Progenitor cell of endocrine pancreas (in vitro differentiated cells): ENCODE measurements around the gene CALML5. TPM values are rescaled to one million over a fixed set of nuclear protein-coding genes. Genes with fewer than 3 reads are reported as not detected.

Experiments used
- DNase-seq: peaks from one replicate; pipeline ENCODE4 v3.0.0; 2021; ENCODE audit warnings: low spot score; ENCODE audit not compliant: unreplicated experiment
- H3K27ac Mint-ChIP-seq: 2 replicates; pipeline ENCODE4 v1.8.0; 2021; ENCODE audit warnings: mild to moderate bottlenecking, moderate library complexity, mixed read lengths
- H3K27me3 Mint-ChIP-seq: 2 replicates; pipeline ENCODE4 v1.8.0; 2021; ENCODE audit warnings: mixed read lengths
- H3K36me3 Mint-ChIP-seq: 2 replicates; pipeline ENCODE4 v1.8.0; 2022; ENCODE audit warnings: mixed read lengths; ENCODE audit not compliant: insufficient read depth
- H3K4me1 Mint-ChIP-seq: 2 replicates; pipeline ENCODE4 v1.8.0; 2021; ENCODE audit warnings: low read depth, mixed read lengths
- H3K4me3 Mint-ChIP-seq: 2 replicates; pipeline ENCODE4 v1.8.0; 2021; ENCODE audit warnings: low read depth, mild to moderate bottlenecking, moderate library complexity, mixed read lengths
- H3K9me3 Mint-ChIP-seq: 2 replicates; pipeline ENCODE4 v1.8.0; 2021; ENCODE audit warnings: low read depth, mixed read lengths
- CTCF ChIP-seq: fragments of 200-600 bp; sonication (generic); IDR thresholded peaks from one replicate; pipeline ENCODE4 v1.5.0; 2021; ENCODE audit warnings: antibody characterized with exemption, mild to moderate bottlenecking; ENCODE audit not compliant: unreplicated experiment
- total RNA-seq: library from RNA; stranded (reverse); gene quantifications from 2 replicates; pipeline ENCODE4 v1.2.1, GENCODE V29; 2021

Gene CALML5
- total RNA-seq, 1 donor from 2014 or later: not detected

GRCh38 chr10:5533098-5533731 is 33.8 kb upstream of the CALML5 start:
- H3K27ac Mint-ChIP-seq: peak overlapping the region; percentile 40
- no peak for TF ChIP-seq CTCF
- H3K9me3 Mint-ChIP-seq: no peaks in the 10 kb centered on the region
- no peaks in the 10 kb centered on the region for H3K36me3 Mint-ChIP-seq
- peaks cover 4% of the 10 kb centered on the region for H3K27me3 Mint-ChIP-seq
- no peak overlapping the region for H3K4me3 Mint-ChIP-seq
- no peak for DNase-seq
- peaks cover 10% of the 10 kb centered on the region for H3K4me1 Mint-ChIP-seq

- Mint-ChIP-seq H3K4me1 (peaks cover 12% of the 10 kb centered on the region), H3K36me3 (no peaks in the 10 kb centered on the region), H3K4me3 (no peak overlapping the region), H3K9me3 (no peaks in the 10 kb centered on the region), H3K27ac (no peak overlapping the region), H3K27me3 (peaks cover 4% of the 10 kb centered on the region)
- TF ChIP-seq CTCF: no peak
- DNase-seq: no peak
Observed at GRCh38 chr10:5532618-5533097, 33.3 kb upstream of the CALML5 start.

- Mint-ChIP-seq H3K4me3 (no peak overlapping the region), H3K9me3 (no peaks in the 10 kb centered on the region), H3K36me3 (no peaks in the 10 kb centered on the region), H3K4me1 (peaks cover 12% of the 10 kb centered on the region), H3K27me3 (peaks cover 4% of the 10 kb centered on the region), H3K27ac (no peak overlapping the region)
- no peak for TF ChIP-seq CTCF
- no peak for DNase-seq
Observed at GRCh38 chr10:5532307-5532605, 32.9 kb upstream of the CALML5 start.

- H3K4me3 Mint-ChIP-seq: no peak overlapping the region
- peaks cover 12% of the 10 kb centered on the region for H3K4me1 Mint-ChIP-seq
- DNase-seq: no peak
- TF ChIP-seq CTCF: no peak
- no peak overlapping the region for H3K27ac Mint-ChIP-seq
- no peaks in the 10 kb centered on the region for H3K36me3 Mint-ChIP-seq
- no peaks in the 10 kb centered on the region for H3K9me3 Mint-ChIP-seq
- peaks cover 4% of the 10 kb centered on the region for H3K27me3 Mint-ChIP-seq
Observed at GRCh38 chr10:5531558-5532306, 32.4 kb upstream of the CALML5 start.

GRCh38 chr10:5530846-5531557 is 31.6 kb upstream of the CALML5 start:
- no peak for TF ChIP-seq CTCF
- Mint-ChIP-seq H3K27me3 (peaks cover 4% of the 10 kb centered on the region), H3K9me3 (no peaks in the 10 kb centered on the region), H3K4me1 (peaks cover 12% of the 10 kb centered on the region), H3K4me3 (no peak overlapping the region), H3K27ac (peak overlapping the region; percentile 73), H3K36me3 (no peaks in the 10 kb centered on the region)
- no peak for DNase-seq
